Left renal cortex interstitium (tissue), 4 donors: ENCODE data around the gene CEND1. TPM values are rescaled to one million over a fixed set of nuclear protein-coding genes. Genes with fewer than 3 reads are reported as not detected.

Experiments
- DNase-seq, 4 donors: peaks; one replicate each; pipeline ENCODE4 v3.0.0-alpha.2; 2013; ENCODE audit warnings: low read depth in 4 of 4, low spot score in 2 of 4, missing footprints in 1 of 4
- polyA plus RNA-seq, 4 donors: library from polyadenylated mRNA; unstranded; fragments of 120-200 nt; gene quantifications; one replicate each; pipeline ENCODE4 v1.2.1, GENCODE V29; 2013; ENCODE audit not compliant: insufficient read length in 4 of 4

CEND1 gene
- polyA plus RNA-seq: 1 to 10 TPM in 2 of 4 donors, under 1 TPM in 2; 0.28 to 1.3 (median 0.99) TPM

DNA sequence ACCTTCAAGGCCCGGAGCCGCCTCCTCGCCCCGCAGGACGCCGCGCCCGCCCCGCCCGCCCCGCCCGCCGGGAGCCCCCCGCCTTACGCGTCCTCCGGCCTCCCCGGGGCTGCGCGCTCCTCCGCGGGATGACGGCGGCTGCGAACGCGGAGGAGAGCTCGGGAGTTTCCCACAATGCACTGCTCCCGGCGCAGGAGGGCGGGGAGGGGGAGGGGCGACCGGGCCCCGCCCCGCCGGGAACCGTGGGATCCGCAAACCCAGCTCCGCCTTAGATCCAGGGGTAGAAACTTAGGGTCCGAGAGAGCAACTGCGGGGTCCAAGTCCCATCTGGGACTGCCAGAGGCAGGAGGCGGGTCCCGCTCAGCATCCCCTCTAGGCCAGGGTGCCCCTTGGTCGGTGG, at the start of gene CEND1:
CEND1 (minus strand) TSS at position 148 of the 400 bp plus-strand sequence. CDS start 1,514 bp downstream, outside the sequence.
- no peak for DNase-seq

DNA sequence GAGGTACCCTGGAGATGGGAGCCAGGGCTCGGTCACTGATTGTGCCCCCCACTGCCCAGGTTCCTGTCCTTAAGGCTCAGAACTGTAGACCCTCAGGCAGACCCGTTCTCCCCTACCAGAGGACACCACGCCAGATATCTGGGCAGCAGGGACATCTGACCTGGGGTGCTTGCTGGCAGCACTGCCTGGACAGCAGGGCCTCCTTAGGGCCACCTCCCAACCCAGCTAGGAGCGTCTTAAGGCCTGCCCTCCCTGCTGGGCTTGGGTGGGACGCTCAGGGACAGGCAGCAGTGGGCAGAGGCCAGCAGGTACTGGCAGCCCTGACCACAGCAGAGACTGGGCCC, 49.4 kb upstream of the CEND1 start:
- DNase-seq: no peak

DNA sequence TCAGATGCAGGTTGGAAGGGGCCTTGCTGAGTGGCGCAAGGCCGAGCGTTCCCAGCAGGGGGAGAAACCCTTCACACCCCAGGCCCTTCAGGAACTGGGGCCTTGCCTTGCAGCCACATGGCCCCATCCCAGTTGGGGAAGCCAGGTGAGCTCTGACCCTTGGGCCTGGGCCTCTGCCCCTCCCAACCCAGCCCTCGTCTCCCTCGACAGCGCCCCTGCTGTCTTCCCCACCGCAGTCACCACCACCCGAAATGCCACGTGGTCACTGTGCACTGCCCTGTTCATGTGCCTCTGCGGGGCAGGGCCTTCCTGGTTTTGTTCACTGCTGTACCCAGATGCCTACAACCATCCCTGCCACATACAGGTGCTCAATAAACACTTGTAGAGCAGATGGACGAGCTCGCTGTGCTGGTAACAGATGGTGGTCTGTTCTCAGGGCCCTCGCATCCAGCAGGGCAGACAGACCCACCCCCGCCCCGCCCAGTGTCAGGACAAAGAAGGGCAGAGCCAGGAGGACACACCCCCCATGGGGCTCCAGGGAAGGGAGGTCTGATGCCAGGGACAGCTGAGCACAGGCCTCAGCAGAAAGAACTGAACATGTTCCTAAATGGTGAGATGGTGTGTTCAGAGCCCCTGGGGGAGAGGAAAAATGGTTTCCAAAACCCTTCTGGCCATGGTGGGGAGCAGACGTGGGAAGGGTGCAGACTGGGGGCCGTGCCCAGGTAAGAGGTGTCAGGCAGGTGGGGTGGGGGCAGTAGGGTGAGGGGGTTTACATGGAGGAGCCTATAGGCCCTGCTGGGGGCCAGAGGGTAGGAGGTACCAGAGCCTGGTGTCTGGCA, 48.8 kb upstream of the CEND1 start:
- no peak for DNase-seq

DNA sequence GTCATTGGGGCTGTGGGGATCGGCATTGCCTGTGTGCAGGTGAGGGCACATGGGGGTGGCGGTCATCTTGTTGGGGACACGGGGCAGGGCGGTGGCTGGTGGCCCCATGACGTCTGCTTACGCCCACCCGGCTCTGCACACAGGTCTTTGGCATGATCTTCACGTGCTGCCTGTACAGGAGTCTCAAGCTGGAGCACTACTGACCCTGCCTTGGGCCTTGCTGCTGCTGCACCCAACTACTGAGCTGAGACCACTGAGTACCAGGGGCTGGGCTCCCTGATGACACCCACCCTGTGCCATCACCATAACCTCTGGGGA, 48.1 kb upstream of the CEND1 start:
- no peak for DNase-seq

DNA sequence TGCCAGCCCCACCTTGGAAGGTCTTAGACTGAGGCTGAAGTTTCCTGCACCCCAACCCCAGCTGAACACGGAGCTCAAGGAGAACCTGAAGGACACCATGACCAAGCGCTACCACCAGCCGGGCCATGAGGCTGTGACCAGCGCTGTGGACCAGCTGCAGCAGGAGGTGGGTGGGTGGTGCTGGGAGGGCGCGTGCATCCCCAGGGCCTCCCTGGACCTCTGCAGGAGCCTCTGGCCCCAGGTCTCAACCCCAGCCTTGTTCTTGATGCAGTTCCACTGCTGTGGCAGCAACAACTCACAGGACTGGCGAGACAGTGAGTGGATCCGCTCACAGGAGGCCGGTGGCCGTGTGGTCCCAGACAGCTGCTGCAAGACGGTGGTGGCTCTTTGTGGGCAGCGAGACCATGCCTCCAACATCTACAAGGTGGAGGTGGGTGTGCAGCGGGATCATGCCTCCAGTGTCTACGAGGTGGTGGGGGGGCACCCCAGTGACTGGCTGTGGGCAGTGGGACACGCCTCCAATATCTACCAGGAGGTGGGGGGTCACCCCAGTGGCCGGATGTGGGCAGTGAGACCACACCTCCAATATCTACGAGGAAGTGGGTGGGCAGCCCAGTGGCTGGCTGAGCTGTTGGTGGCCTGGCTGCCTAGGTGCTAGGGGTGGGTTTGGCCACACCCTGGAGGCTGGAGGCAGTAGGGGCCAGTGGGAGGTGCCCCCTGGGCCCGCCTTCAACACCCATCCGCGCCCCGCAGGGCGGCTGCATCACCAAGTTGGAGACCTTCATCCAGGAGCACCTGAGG, 47.5 kb upstream of the CEND1 start:
- no peak for DNase-seq

DNA sequence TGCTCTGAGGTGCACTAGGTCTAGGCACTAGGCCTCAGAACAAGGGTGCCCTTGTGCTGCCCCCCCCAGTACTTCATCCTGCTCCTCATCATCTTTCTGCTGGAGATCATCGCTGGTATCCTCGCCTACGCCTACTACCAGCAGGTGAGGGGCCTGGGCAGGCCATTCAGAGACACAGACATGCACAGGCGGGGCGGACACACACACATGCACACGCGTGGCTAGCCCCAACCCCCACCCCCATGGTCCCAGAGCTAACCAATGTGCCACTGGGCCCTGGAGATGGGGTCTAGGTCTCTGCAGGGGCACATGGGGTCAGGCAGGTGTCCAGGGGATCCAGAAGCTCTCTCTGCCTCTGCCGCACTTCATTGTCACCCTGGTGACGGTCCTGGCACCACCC, 46.8 kb upstream of the CEND1 start:
- DNase-seq: no peak

DNA sequence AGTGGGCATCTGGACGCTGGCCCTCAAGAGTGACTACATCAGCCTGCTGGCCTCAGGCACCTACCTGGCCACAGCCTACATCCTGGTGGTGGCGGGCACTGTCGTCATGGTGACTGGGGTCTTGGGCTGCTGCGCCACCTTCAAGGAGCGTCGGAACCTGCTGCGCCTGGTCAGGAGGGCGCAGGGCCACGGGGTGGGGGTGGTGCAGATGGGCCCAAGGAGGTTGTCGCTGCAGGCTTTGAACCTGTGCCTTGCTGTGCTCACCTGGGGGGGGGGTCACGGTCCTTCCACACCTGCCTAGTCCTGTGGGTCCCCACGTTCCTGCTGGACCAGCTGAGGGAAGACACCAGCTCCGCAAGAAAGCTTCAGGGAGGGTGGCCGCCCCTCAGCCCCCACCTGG, 46.4 kb upstream of the CEND1 start:
- no peak for DNase-seq

DNA sequence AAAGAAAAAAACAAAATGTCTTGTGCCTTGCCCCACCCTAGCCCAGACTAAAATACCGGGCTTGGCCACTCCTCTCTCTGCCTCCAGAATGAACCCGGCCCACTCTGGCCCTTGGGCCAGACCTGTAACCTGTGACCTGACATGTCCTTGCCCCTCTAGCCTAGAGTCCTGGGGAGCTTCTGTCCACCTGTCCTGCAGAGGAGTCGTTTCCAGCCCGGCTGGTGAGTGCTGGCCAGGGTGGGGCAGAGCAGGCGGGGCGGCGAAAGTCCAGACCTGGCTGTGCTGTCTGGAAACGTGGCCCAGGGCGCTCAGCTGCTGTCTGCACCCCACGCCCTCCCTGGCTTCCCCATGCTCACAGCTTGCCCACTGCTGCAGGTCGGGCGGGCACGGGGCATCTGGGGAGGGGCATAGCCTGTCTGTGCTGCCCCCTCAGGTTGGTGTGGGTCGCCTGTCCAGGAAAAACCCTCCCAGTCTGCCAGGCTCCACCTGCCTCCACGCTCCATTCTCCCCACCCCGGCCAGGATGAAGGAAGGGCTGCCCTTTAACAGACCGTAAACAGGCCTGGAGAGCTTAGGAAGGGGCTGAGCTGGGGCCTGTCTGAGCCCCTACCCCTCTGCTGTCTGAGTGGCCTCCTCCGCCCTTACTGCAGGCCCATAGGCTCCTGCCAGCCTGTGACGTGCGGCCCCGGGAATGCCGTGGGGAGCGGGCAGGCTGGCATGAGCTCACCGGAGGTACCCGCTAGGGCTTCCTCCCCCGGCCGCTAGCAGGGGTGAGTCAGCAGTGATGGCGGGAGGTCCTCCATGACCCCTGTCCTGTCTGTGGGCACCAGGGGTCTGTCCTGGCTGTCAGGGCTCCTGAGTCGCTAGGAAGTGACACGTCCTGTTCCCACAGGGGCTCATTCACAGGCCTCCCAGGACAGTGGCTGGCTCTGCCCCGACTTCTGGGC, 44.8 kb upstream of the CEND1 start:
- no peak for DNase-seq

DNA sequence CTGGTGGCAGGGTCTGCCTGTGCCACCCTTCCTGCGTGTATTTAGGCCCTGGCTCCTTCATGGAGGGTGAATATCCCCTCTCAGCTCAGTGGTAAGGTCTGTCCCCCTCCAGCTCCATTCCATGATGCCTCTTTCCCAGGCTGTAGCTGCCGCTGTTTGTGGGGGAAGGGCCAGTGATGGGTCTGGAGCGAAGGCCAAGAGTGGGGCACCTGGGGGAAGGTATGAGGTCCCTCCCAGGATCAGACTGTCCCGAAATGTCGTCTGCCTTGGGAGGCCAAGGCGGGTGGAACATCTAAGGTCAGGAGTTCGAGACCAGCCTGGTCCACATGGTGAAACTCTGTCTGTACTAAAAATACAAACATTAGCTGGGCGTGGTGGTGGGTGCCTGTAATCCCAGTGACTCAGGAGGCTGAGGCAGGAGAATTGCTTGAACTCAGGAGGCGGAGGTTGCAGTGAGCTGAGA, 44.0 kb upstream of the CEND1 start:
- no peak for DNase-seq

DNA sequence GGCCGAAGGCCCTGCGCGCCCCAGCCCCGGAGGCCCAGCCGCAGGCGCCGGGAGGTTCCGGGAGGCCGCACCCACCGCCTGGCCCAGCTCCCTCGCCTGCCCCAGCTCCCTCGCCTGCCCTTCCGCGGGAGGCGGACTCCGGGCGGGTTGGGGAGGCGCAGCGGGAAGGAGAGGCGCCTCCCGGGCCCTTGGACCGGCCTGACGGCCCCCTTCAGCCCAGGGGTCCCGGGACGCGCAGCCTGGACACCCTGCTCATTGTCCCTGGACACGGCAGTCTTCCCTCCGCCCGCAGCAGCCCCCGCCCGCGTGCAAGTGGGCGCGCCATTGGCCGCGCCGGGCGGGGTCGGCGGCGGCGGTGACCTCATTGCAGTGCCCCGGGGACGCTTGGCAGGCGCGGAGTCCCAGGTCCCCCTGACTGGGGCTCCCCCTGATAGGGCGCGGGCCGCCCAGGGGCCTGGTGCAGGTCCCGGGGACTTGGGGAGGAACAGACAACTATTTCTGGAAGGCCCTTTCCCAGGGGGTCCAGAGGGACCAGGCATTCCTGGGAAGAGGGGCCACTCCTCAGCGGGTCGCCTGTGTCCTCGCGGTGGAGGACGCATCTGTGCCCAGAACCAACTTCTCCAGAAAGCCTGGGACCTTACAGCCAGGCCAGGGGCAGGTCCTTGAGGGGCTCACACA, 43.4 kb upstream of the CEND1 start:
- no peak for DNase-seq

DNA sequence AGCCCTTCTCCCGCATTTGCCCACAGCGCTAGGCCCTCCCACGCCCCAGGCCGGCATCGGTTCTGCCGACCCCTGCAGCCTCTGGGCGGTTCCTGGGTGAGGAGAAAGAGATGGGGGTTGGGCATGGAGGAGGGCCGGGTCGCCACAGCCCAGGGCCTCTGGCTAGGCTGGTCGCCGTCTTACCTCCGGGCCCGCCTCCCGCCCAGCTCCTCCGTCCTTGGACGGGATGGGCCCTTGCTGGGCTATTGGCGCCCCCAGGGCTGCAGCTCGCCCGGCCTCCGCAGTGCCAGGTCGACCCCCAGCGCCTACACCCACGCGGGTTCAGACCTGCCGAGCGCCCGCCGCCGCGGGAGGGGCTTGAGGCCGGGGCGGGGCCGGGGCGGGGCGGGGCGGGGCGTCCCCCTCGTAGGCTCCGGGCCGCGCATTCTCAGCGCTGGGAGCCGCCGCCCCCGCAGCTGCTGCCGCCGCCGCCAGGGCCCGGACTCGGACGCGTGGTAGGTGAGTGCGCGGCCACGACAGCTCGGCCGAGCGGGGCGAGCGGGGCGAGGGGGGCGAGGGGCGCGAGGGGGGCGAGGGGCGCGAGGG, 42.7 kb upstream of the CEND1 start, which contains the start of gene CD151:
CD151 (plus strand) TSS at position 424 of the 585 bp plus-strand sequence. CDS start 3,118 bp downstream, outside the sequence.
- DNase-seq: no peak

DNA sequence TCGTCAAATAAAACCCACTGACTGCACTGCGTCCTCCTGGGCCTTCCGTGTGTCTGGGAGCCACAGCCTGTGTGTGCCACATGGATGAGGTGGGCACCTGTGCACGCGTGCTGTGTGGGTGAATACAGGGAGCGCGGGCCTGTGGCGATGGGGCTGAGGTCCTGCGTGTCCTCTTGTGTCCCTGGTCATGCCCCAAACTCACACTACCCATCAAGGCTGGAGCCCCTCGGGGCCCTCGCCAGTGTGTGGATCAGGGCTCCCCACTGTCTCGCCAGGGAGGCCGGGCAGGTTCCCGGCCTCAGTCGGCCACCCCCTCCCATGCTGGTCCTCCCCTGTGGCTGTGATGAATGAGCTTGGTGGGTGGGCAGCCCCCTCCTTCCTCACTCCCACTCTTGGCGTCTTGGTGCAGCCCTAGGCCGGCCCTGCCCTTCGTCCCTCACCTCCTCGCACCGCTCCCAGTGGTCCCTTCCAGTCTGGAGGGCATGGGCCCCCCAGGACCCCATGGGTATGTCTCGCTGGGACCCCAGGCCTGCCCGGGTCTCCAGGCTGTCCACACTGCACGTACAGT, 42.2 kb upstream of the CEND1 start:
- no peak for DNase-seq

DNA sequence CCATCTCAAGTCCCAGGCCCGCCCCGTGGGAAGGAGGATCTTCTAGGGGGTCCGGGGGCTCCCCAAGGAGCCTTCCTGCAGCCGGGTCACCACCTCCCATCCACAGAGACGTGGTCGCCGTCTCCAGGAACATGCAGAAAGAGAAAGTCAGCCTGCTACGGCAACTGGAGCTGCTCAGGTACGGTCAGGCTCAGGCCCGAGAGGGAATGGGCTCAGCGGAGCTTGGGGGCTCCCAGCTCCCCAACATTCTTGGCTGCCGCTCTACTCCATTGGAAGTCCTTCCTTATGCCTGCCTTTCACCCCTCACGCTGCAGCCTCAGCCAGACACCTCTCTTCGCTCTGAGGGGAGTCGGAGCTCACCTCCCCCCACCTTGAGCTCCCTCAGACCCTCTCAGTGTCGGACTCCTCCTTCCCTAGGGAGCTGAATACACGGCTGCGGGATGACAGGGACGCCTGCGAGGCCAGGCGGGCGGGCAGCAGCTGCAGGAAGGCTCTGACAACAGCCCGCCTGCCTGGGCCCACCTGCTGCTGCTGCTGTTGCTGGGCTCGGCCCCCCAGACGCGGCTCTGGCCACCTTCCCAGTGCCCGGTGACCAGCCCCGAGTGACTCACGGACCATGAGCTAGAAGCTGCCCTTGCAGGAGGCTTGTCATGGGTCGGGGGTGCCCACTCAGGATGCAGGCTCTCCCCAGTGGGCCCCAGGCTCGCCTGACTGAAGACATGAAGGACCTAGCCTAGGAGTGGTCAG, 41.4 kb upstream of the CEND1 start:
- DNase-seq: no peak

DNA sequence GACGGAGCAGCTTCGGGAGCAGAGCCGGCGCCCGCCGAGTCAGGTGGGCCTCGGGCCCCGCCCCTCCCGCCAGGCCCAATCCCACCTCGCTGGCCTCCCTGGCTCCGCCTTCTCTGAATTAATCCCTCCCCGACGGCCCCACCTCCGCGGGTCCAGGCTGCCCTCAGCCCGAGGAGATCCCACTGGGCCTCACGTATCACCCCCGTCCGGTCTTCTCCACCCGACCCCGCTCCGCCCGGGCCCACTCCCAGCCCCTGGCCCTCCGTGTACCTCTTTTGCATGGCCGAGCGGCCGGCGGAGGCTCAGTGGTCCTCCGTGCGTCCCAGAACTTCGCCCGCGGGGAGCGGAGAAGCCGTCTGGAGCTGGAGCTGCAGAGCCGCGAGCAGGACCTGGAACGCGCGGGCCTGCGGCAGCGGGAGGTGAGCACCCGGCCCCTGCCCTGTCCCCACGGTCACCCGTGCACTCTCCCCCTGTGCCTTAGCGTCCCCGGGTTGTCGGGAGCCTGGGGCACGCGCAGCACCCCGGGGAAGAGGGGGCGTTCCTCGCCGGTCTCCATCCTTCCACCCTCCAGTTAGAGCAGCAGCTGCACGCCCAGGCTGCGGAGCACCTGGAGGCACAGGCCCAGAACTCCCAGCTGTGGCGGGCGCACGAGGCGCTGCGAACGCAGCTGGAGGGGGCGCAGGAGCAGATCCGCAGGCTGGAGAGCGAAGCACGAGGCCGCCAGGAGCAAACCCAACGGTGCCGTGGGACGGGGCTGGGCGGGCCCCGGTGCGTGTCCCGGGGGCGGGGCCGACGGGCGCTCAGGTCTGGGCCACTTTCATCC, 40.6 kb upstream of the CEND1 start:
- DNase-seq: no peak

DNA sequence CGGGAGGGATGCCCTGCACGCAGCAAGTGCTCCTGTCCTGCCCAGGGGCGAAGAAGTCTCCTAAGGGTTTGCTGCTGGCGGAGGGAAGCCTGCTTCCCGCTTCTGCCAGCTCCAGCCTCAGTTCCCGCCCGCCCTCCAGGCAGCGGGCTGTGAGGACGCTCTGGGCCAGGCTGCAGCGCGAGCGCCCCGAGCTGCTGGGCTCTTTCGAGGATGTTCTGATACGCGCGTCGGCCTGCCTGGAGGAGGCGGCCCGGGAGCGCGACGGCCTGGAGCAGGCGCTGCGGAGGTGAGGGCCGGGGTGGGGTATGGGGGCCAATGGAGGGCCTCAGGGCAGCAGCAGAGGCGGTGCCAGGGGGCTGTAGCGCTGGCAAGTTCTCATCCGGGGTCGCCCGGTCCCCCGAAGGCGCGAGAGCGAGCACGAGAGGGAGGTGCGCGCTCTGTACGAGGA, 40.0 kb upstream of the CEND1 start:
- no peak for DNase-seq

DNA sequence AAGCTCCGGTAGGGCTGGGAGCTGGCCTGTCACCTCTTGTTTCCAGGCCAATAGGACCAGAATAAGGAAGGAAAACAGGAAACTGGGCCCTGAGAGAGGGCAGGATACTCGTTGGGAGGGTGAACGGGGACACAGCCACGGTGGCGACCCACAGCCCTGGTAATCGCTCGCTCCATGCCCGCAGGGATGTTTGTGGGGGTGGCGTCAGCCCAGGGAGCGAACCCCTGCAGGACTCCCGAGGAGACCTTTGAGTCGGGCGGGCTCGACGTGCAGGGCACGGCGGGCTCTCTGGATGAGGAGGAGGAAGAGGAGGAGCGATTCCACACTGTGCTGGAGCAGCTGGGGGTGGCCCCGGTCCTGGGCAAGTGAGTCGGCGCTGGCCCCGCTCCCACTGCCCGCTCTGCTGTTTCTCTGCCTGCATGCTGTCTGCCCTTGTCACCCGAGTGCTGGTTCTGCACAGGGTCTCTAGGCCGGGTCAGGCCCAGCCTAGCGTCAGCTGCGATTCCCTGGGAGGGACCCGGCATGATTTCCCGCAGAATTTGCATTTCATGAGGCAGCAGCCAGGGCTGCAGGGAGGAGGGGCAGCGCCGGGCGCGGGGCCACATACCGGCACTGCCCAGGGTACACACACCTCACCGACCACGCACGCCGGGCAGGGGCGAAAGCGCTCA, 39.4 kb upstream of the CEND1 start:
- no peak for DNase-seq

DNA sequence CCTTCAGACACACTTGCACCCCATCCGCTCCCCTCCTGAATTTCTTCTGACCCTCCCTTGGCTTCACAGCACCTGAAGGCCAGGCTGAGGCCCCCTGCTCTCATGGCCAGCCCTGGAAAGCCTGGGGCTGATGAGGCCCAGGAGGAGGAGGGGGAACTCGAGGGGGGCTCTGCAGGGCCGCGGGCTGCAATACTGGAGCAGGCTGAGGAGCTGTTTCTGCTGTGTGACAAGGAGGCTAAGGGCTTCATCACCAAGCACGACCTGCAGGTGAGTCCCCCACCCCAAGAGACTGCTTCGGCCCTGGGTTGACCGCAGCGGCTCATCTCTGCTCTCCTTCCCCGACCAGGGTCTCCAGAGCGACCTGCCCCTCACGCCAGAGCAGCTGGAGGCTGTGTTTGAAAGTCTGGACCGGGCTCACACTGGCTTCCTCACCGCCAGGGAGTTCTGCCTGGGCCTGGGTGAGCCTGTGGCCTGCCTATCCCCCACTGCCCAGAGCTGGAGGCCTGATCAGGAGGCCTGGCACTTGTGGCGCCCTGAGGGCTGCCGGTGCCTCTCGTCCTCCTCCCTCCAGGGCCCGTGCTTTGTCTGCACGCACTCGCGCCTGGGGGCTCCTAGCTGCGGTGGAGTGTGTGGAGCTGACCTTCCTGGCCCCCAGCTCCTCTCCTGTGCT, 38.8 kb upstream of the CEND1 start:
- DNase-seq: no peak
